ENCODE results near the gene NPC1L1.

- TF ChIP-seq, protein P1, sequence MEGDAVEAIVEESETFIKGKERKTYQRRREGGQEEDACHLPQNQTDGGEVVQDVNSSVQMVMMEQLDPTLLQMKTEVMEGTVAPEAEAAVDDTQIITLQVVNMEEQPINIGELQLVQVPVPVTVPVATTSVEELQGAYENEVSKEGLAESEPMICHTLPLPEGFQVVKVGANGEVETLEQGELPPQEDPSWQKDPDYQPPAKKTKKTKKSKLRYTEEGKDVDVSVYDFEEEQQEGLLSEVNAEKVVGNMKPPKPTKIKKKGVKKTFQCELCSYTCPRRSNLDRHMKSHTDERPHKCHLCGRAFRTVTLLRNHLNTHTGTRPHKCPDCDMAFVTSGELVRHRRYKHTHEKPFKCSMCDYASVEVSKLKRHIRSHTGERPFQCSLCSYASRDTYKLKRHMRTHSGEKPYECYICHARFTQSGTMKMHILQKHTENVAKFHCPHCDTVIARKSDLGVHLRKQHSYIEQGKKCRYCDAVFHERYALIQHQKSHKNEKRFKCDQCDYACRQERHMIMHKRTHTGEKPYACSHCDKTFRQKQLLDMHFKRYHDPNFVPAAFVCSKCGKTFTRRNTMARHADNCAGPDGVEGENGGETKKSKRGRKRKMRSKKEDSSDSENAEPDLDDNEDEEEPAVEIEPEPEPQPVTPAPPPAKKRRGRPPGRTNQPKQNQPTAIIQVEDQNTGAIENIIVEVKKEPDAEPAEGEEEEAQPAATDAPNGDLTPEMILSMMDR (IDR thresholded peaks at IDR 0.05 in 4 of 5, conservative IDR thresholded peaks at IDR 0.05 in 1 of 5) = no peak
- no peak for TF ChIP-seq POLR2A (IDR thresholded peaks at IDR 0.05)
Measured at GRCh38 chr7:44583146-44583865, 42.2 kb upstream of the NPC1L1 start.
